Thoracic aorta (tissue), 2 donors: ENCODE data around the gene ARMC9. TPM values are rescaled to one million over a fixed set of nuclear protein-coding genes. Genes with fewer than 3 reads are reported as not detected.

ENCODE experiments used
- ATAC-seq: fragments of 150-250 bp; one replicate; pipeline ENCODE4 v1.8.0; 2017; ENCODE audit warnings: low read depth; ENCODE audit not compliant: insufficient number of reproducible peaks, low FRiP score
- DNase-seq: peaks from one replicate; pipeline ENCODE4 v3.0.0-alpha.2; 2020; ENCODE audit warnings: low spot score
- H3K27ac ChIP-seq, 2 donors: fragments of 200-600 bp; sonication (generic); 1 replicate in 1 of 2; 2 replicates in 1 of 2; pipeline ENCODE4 v1.5.1; 2016; ENCODE audit warnings: mild to moderate bottlenecking in 2 of 2, moderate library complexity in 2 of 2
- H3K27me3 ChIP-seq: fragments of 200-600 bp; sonication (generic); replicated peaks from 2 replicates; pipeline ENCODE4 v1.6.0; 2016; ENCODE audit warnings: mild to moderate bottlenecking; ENCODE audit not compliant: insufficient read depth
- H3K36me3 ChIP-seq: fragments of 200-600 bp; sonication (generic); one replicate; pipeline ENCODE4 v1.5.1; 2016
- H3K4me1 ChIP-seq, 2 donors: fragments of 200-600 bp; sonication (generic); 1 replicate in 1 of 2; 2 replicates in 1 of 2; pipeline versions ENCODE4 v1.5.1 to v1.6.0; 2016; ENCODE audit warnings: low read depth in 2 of 2, mild to moderate bottlenecking in 1 of 2; ENCODE audit not compliant: control insufficient read depth in 1 of 2
- H3K4me3 ChIP-seq: fragments of 200-600 bp; sonication (generic); 2 replicates; pipeline ENCODE4 v1.5.1; 2016; ENCODE audit warnings: mild to moderate bottlenecking
- H3K9me3 ChIP-seq: fragments of 200-600 bp; sonication (generic); 2 replicates; pipeline ENCODE4 v1.5.1; 2016
- CTCF ChIP-seq: fragments of 200-600 bp; sonication (generic); IDR thresholded peaks from one replicate; pipeline ENCODE4 v1.5.1; 2019; ENCODE audit warnings: antibody characterized with exemption
- total RNA-seq, 2 donors: library from RNA; depleted of rRNA; stranded (reverse); fragments of >200 nt; gene quantifications; one replicate each; pipeline versions ENCODE4 v1.1.0 to v1.2.3, GENCODE V29; 2016

Gene ARMC9
- total RNA-seq, 2 donors from 2014 or later: 68.5 to 103 TPM

GRCh38 chr2:231362555-231363184 is 164.2 kb downstream of the ARMC9 start:
- DNase-seq (no peak), ATAC-seq (no peak)
- Histone ChIP-seq H3K27ac (no peak overlapping the region), H3K36me3 (peaks cover 36% of the 10 kb centered on the region), H3K4me3 (no peak overlapping the region), H3K9me3 (no peaks in the 10 kb centered on the region), H3K27me3 (no peaks in the 10 kb centered on the region), H3K4me1 (peaks cover 0 to 9% of the 10 kb centered on the region in 2 donors)
- no peak for TF ChIP-seq CTCF

- Histone ChIP-seq H3K9me3 (no peaks in the 10 kb centered on the region), H3K4me3 (no peak overlapping the region), H3K27ac (no peak overlapping the region), H3K4me1 (peaks cover 0 to 9% of the 10 kb centered on the region in 2 donors), H3K27me3 (no peaks in the 10 kb centered on the region), H3K36me3 (peaks cover 31% of the 10 kb centered on the region)
- ATAC-seq: no peak
- DNase-seq: no peak
- TF ChIP-seq CTCF: no peak
Observed at GRCh38 chr2:231364061-231364460, 165.6 kb downstream of the ARMC9 start.

DNA sequence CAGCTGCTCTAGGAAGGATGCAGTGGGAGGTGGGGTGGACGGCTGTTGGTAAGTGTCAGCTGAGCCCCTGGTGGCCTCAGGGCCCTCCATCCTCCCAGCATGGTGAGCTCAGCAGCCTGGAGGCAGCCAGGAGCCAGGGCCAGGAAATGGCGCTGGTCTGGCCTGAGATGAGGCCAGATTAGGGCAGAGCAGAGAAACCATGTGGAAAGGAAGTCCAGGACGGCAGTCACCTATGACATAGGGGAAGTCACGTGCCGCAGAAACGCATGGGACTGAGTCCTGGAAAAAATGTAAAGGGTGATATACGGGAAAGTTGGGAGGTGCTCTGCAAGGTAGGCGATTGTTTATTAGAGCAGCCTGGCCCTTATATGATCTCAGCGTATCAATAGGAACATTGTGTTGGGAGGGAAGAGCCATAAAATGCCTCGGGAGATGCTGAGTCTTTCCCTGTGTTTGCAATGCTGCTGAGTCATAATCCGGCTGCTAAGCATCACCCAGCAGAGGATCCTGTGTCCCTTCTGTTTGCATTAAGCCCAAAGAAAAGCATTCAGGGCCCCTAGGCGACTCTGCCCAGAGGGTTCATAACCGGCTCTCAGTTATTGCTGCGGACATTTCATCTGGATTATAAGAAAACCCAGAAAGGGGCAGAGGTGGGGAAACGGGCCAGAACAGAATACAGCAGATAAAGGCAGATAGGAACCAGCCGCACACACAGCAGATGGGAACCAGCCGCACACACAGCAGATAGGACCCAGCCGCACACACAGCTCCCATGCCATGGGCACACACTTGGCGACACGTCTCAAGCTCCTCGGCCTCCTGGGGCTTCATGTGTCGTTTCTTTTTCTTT is 166.8 kb downstream of the ARMC9 start:
- Histone ChIP-seq H3K27me3 (no peaks in the 10 kb centered on the region), H3K4me1 (peaks cover 0 to 12% of the 10 kb centered on the region in 2 donors), H3K4me3 (no peak overlapping the region), H3K27ac (peak overlapping the region; percentile 12 to 38), H3K36me3 (peaks cover 28% of the 10 kb centered on the region), H3K9me3 (no peaks in the 10 kb centered on the region)
- DNase-seq (no peak), ATAC-seq (no peak)
- TF ChIP-seq CTCF: no peak

GRCh38 chr2:231367178-231367577 is 168.7 kb downstream of the ARMC9 start:
- no peaks in the 10 kb centered on the region for H3K27me3 ChIP-seq
- ATAC-seq (no peak), DNase-seq (no peak)
- no peak overlapping the region for H3K4me3 ChIP-seq
- no peaks in the 10 kb centered on the region for H3K9me3 ChIP-seq
- H3K36me3 ChIP-seq: peaks cover 12% of the 10 kb centered on the region
- no peak for TF ChIP-seq CTCF
- peaks cover 0 to 14% of the 10 kb centered on the region in 2 donors for H3K4me1 ChIP-seq
- H3K27ac ChIP-seq: no peak overlapping the region

- Histone ChIP-seq H3K4me3 (no peak overlapping the region), H3K4me1 (peaks cover 0 to 13% of the 10 kb centered on the region in 2 donors), H3K27me3 (no peaks in the 10 kb centered on the region), H3K36me3 (no peaks in the 10 kb centered on the region), H3K27ac (no peak overlapping the region), H3K9me3 (no peaks in the 10 kb centered on the region)
- ATAC-seq (no peak), DNase-seq (no peak)
- TF ChIP-seq CTCF: no peak
Observed at GRCh38 chr2:231369580-231370428, 171.4 kb downstream of the ARMC9 start.
